Muscle layer of duodenum (tissue), 2 donors: Measurements from ENCODE around the gene FAM131B.
"Not testable (repeated sequence)": the region's sequence is repeated elsewhere in the genome, so short reads cannot be mapped to it uniquely, and the experiment has no call there.

Experiments used
- H3K27ac ChIP-seq: one replicate; pipeline ENCODE4 v1.7.0; 2013; ENCODE audit warnings: mild to moderate bottlenecking, low read length
- H3K27me3 ChIP-seq: one replicate; pipeline ENCODE4 v1.7.0; 2013; ENCODE audit warnings: low read depth, mild to moderate bottlenecking, control low read depth, low read length
- H3K36me3 ChIP-seq, 2 donors: one replicate each; pipeline ENCODE4 v1.7.0; 2013; ENCODE audit warnings: low read length in 2 of 2, control low read depth in 1 of 2, mild to moderate bottlenecking in 1 of 2; ENCODE audit not compliant: insufficient read depth in 2 of 2, control insufficient read depth in 1 of 2
- H3K4me1 ChIP-seq, 2 donors: one replicate each; pipeline ENCODE4 v1.7.0; 2013; ENCODE audit warnings: low read length in 2 of 2, mild to moderate bottlenecking in 2 of 2, control low read depth in 1 of 2, moderate library complexity in 1 of 2; ENCODE audit not compliant: insufficient read depth in 2 of 2, control insufficient read depth in 1 of 2
- H3K4me3 ChIP-seq, 2 donors: one replicate each; pipeline ENCODE4 v1.7.0; 2013; ENCODE audit warnings: low read length in 2 of 2, low read depth in 1 of 2, mild to moderate bottlenecking in 1 of 2
- H3K9me3 ChIP-seq, 2 donors: one replicate each; pipeline ENCODE4 v1.7.0; 2013; ENCODE audit warnings: low read length in 2 of 2, control low read depth in 1 of 2, mild to moderate bottlenecking in 1 of 2; ENCODE audit not compliant: control insufficient read depth in 1 of 2
- donor health status: healthy.

Gene FAM131B

GRCh38 chr7:143393267-143394041 lies 30.9 kb upstream of the FAM131B start:
- peaks cover 29 to 32% of the 10 kb centered on the region in 2 donors for H3K36me3 ChIP-seq
- H3K27ac ChIP-seq, result no peak overlapping the region
- H3K27me3 ChIP-seq, result no peaks in the 10 kb centered on the region
- H3K4me3 ChIP-seq, result no peak overlapping the region
- H3K4me1 ChIP-seq, result peaks cover 26 to 46% of the 10 kb centered on the region in 2 donors
- no peaks in the 10 kb centered on the region for H3K9me3 ChIP-seq

GRCh38 chr7:143392875-143393266 lies 30.4 kb upstream of the FAM131B start:
- H3K9me3 ChIP-seq, result no peaks in the 10 kb centered on the region
- peaks cover 26 to 47% of the 10 kb centered on the region in 2 donors for H3K4me1 ChIP-seq
- H3K4me3 ChIP-seq, result no peak overlapping the region
- peaks cover 35 to 37% of the 10 kb centered on the region in 2 donors for H3K36me3 ChIP-seq
- H3K27ac ChIP-seq, result no peak overlapping the region
- no peaks in the 10 kb centered on the region for H3K27me3 ChIP-seq

GRCh38 chr7:143392427-143392826 lies 29.9 kb upstream of the FAM131B start:
- not testable (repeated sequence) for H3K27me3 ChIP-seq, H3K9me3 ChIP-seq, H3K4me3 ChIP-seq
- H3K27ac ChIP-seq, result peak overlapping the region; percentile 97
- H3K4me1 ChIP-seq, result peaks cover 26 to 50% of the 10 kb centered on the region in 2 donors
- peaks cover 39 to 41% of the 10 kb centered on the region in 2 donors for H3K36me3 ChIP-seq

DNA sequence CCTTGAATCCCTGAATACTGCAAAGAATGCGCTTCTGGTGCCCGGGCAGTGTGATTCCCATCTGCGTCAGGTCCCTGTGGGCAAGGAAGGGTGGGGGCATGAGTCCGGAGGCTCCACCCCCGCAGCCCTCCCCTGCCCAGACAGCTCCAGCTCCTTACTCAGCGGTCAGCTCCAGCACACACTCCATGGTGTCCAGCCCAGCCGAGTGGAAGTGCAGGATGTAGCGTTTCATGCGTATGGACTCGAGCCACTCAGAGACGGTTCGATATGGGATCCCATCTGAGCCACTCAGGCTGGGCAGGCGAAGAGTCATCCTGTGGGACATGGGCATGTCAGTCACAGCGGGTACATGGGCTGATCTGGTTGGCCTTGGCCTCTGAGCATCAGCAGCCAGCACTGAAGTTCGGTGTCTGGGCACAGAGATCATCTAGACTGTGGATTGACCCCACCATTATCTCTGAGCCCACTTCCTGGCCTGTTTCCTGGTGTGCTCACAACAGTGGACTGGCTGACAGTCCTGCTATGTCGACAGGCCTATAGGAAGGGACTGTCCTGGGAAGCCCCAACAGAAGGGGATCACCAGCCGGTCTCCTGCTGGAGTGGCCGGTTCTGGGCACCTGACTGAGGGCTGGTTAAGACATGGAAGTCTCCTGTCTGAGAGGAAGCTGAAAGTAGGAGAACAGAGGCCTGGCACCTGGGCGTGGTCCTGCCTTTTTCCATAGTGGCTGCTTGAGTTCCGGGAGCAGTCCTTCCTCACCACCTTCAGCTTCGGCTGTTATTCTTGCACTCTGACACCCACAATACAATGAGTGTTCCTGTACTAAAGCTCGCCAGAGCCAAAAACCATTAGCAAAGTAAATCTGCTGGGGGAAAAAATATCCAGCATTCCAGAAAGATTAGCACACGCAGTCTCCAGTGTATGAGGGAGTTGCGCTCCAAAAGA lies 29.2 kb upstream of the FAM131B start:
- Histone ChIP-seq H3K4me1 (peaks cover 26 to 57% of the 10 kb centered on the region in 2 donors), H3K9me3 (no peaks in the 10 kb centered on the region), H3K36me3 (peaks cover 40 to 41% of the 10 kb centered on the region in 2 donors), H3K4me3 (peak overlapping the region; percentile 21 to 37), H3K27me3 (no peaks in the 10 kb centered on the region), H3K27ac (peak overlapping the region; percentile 97)

- Histone ChIP-seq H3K36me3 (peaks cover 40 to 41% of the 10 kb centered on the region in 2 donors), H3K27me3 (no peaks in the 10 kb centered on the region), H3K9me3 (no peaks in the 10 kb centered on the region), H3K27ac (peak overlapping the region; percentile 97), H3K4me1 (peaks cover 31 to 65% of the 10 kb centered on the region in 2 donors), H3K4me3 (no peak overlapping the region)
These were observed 28.3 kb upstream of the FAM131B start for GRCh38 chr7:143390773-143391317.

DNA sequence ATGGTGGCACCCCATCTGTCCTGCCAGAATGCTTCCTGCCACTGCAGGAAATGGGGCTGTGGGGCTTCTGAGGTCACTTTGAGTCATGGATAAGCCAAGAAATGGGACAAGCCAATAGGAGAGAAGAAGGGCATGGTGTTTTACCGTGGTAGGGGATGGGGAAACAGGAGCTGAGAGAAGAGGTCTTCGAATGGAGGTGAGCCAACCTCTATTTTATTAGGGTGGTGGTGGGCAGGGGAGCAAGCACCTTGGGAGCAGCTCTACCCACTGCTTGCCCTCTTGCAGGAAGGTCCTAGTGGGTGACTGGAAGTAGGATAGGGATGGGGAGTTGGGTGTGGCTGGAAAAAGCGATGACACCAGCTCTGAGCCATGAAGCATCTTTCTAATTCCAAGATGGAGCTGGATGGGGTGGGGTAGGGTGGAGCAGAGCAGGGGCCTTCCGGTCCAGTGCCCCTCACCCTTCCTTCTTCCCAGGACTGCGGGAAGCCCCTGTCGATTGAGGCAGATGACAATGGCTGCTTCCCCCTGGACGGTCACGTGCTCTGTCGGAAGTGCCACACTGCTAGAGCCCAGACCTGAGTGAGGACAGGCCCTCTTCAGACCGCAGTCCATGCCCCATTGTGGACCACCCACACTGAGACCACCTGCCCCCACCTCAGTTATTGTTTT lies 27.7 kb upstream of the FAM131B start:
- H3K27ac ChIP-seq, result no peak overlapping the region
- H3K36me3 ChIP-seq, result peaks cover 40 to 42% of the 10 kb centered on the region in 2 donors
- H3K4me1 ChIP-seq, result peaks cover 30 to 67% of the 10 kb centered on the region in 2 donors

GRCh38 chr7:143389316-143390103 lies 27.0 kb upstream of the FAM131B start:
- H3K9me3 ChIP-seq, result no peaks in the 10 kb centered on the region
- H3K36me3 ChIP-seq, result peaks cover 40 to 46% of the 10 kb centered on the region in 2 donors
- no peak overlapping the region for H3K4me3 ChIP-seq
- no peak overlapping the region for H3K27ac ChIP-seq
- H3K4me1 ChIP-seq, result peaks cover 35 to 71% of the 10 kb centered on the region in 2 donors
- H3K27me3 ChIP-seq, result no peaks in the 10 kb centered on the region

More for the DNA sequence above, 27.7 kb upstream of the FAM131B start:
- no peak overlapping the region for H3K4me3 ChIP-seq
- H3K9me3 ChIP-seq, result no peaks in the 10 kb centered on the region
- H3K27me3 ChIP-seq, result no peaks in the 10 kb centered on the region

DNA sequence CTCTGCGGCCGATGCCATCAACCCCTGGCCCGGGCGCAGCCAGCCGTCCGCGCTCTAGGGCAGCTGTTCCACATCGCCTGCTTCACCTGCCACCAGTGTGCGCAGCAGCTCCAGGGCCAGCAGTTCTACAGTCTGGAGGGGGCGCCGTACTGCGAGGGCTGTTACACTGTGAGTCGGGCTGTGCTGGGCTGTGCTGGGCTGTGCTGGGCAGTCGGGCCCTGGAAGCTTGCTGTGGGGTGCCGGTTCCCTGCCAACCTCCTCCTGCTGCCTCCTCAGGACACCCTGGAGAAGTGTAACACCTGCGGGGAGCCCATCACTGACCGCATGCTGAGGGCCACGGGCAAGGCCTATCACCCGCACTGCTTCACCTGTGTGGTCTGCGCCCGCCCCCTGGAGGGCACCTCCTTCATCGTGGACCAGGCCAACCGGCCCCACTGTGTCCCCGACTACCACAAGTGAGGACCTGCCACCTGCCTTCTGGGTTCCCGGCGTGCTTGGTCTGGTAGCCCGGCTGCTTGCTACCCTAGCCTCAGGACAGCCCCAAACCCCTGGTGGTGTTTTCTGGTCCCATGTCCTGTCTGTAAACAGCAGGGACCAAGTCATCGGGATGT lies 26.1 kb upstream of the FAM131B start:
- Histone ChIP-seq H3K27ac (no peak overlapping the region), H3K27me3 (no peaks in the 10 kb centered on the region), H3K4me3 (no peak overlapping the region), H3K36me3 (peaks cover 40 to 48% of the 10 kb centered on the region in 2 donors), H3K9me3 (no peaks in the 10 kb centered on the region), H3K4me1 (peaks cover 42 to 80% of the 10 kb centered on the region in 2 donors)

GRCh38 chr7:143388051-143388450 lies 25.5 kb upstream of the FAM131B start:
- H3K9me3 ChIP-seq, result no peaks in the 10 kb centered on the region
- no peaks in the 10 kb centered on the region for H3K27me3 ChIP-seq
- H3K27ac ChIP-seq, result no peak overlapping the region
- peaks cover 41 to 50% of the 10 kb centered on the region in 2 donors for H3K36me3 ChIP-seq
- H3K4me3 ChIP-seq, result no peak overlapping the region
- peaks cover 44 to 81% of the 10 kb centered on the region in 2 donors for H3K4me1 ChIP-seq
